SK-N-SH (cell line): ENCODE measurements around the gene RAB3C. TPM values are rescaled to one million over a fixed set of nuclear protein-coding genes. Genes with fewer than 3 reads are reported as not detected.
A peak's percentile ranks its signal among the peaks of the same experiment; 100 is the strongest.

Experiments
- CTCF ChIA-PET: fragments of 300-600, 350-600 bp; formaldehyde crosslinking; extraction: SDS; loops from one replicate; lab custom pipeline; 2021; lab: Yijun Ruan, JAX
- POLR2A ChIA-PET: fragments of 350-600 bp; sonication (Branson Sonifier 250); formaldehyde crosslinking; extraction: SDS; loops from one replicate; lab custom pipeline; 2020; ENCODE audit warnings: antibody characterized with exemption, inconsistent platforms; lab: Yijun Ruan, JAX
- DNase-seq: peaks from one replicate; pipeline ENCODE4 v3.0.0; 2012
- H2AFZ ChIP-seq: fragments of 200-600 bp; sonication (generic); 2 replicates; pipeline ENCODE4 v1.8.1; 2016; ENCODE audit warnings: antibody characterized with exemption, mild to moderate bottlenecking, low read depth
- H3F3A ChIP-seq: fragments of 200-600 bp; sonication (generic); replicated peaks from 2 replicates; pipeline ENCODE3; 2016; ENCODE audit warnings: antibody characterized with exemption, mild to moderate bottlenecking; ENCODE audit not compliant: insufficient read depth
- H3K27ac ChIP-seq, 2 experiments: fragments of 200-500 bp in 1 of 2; fragments of 200-600 bp in 1 of 2; sonication (Bioruptor generic) in 1 of 2; sonication (generic), shearing (Covaris generic) in 1 of 2; 2 replicates each; pipeline versions ENCODE4 v1.5.1 to v1.6.1; 2014 to 2016; ENCODE audit warnings: low read depth in 2 of 2, inconsistent platforms in 1 of 2, low read length in 1 of 2, mild to moderate bottlenecking in 1 of 2, mixed read lengths in 1 of 2
- H3K27me3 ChIP-seq: fragments of 200-600 bp; sonication (generic), shearing (Covaris generic); 2 replicates; pipeline ENCODE4 v1.6.1; 2016; ENCODE audit warnings: mixed run types; ENCODE audit not compliant: insufficient read depth
- H3K36me3 ChIP-seq, 2 experiments: fragments of 200-500 bp in 1 of 2; fragments of 200-600 bp in 1 of 2; sonication (Bioruptor generic) in 1 of 2; sonication (generic) in 1 of 2; replicated peaks in 1 of 2; 2 replicates each; pipeline versions ENCODE3 to v1.5.1; 2014 to 2016; ENCODE audit warnings: low read length in 1 of 2, mild to moderate bottlenecking in 1 of 2; ENCODE audit not compliant: insufficient read depth in 2 of 2, control insufficient read depth in 1 of 2
- H3K4me1 ChIP-seq, 2 experiments: fragments of 200-500 bp in 1 of 2; fragments of 200-600 bp in 1 of 2; sonication (Bioruptor generic) in 1 of 2; sonication (generic), shearing (Covaris generic) in 1 of 2; 2 replicates each; pipeline versions ENCODE4 v1.5.1 to v1.6.1; 2014 to 2016; ENCODE audit warnings: low read depth in 1 of 2, low read length in 1 of 2, mixed run types in 1 of 2; ENCODE audit not compliant: insufficient read depth in 2 of 2, control insufficient read depth in 1 of 2
- H3K4me2 ChIP-seq: fragments of 200-600 bp; sonication (generic), shearing (Covaris generic); 2 replicates; pipeline ENCODE4 v1.6.1; 2017; ENCODE audit warnings: mixed run types
- H3K4me3 ChIP-seq, 2 experiments: fragments of 200-500 bp in 1 of 2; fragments of 200-600 bp in 1 of 2; sonication (Bioruptor generic) in 1 of 2; sonication (generic), shearing (Covaris generic) in 1 of 2; 2 replicates each; pipeline versions ENCODE4 v1.5.1 to v1.8.1; 2014 to 2016; ENCODE audit warnings: low read depth in 2 of 2, inconsistent platforms in 1 of 2, low read length in 1 of 2, mild to moderate bottlenecking in 1 of 2, mixed read lengths in 1 of 2, moderate library complexity in 1 of 2
- H3K79me2 ChIP-seq: fragments of 200-600 bp; sonication (generic); 2 replicates; pipeline ENCODE4 v1.8.1; 2017; ENCODE audit warnings: mild to moderate bottlenecking; ENCODE audit not compliant: insufficient read depth
- H3K9ac ChIP-seq: fragments of 200-600 bp; sonication (generic); 2 replicates; pipeline ENCODE4 v1.6.1; 2017; ENCODE audit warnings: mixed run types
- H3K9me2 ChIP-seq: fragments of 200-600 bp; sonication (generic); 2 replicates; pipeline ENCODE4 v1.6.1; 2017; ENCODE audit warnings: mixed run types
- H3K9me3 ChIP-seq: fragments of 200-600 bp; sonication (generic); 2 replicates; pipeline ENCODE4 v1.6.1; 2017; ENCODE audit warnings: mixed run types, mild to moderate bottlenecking, moderate library complexity
- H4K20me1 ChIP-seq: fragments of 200-600 bp; sonication (generic); 2 replicates; pipeline ENCODE4 v1.6.1; 2017; ENCODE audit warnings: mild to moderate bottlenecking, mixed run types; ENCODE audit not compliant: insufficient read depth
- CHD2 ChIP-seq: fragments of 150-350 bp; IDR thresholded peaks from 2 replicates; pipeline ENCODE4 v1.6.1; 2018; ENCODE audit warnings: low read length; ENCODE audit not compliant: partially characterized antibody
- ELF1 ChIP-seq: IDR thresholded peaks from 2 replicates; pipeline ENCODE4 v1.4.0; 2012
- EP300 ChIP-seq, 2 experiments: IDR thresholded peaks; 2 replicates each; pipeline versions ENCODE4 v1.4.0 to v1.6.1; 2012; ENCODE audit warnings: borderline replicate concordance in 1 of 2, low read depth in 1 of 2, low read length in 1 of 2
- FOXJ3 ChIP-seq: sonication (generic); formaldehyde crosslinking; IDR thresholded peaks from 2 replicates; pipeline ENCODE4 v1.5.1; 2020; ENCODE audit warnings: mild to moderate bottlenecking, missing genetic modification reagents
- FOXM1 ChIP-seq: IDR thresholded peaks from 2 replicates; pipeline ENCODE4 v1.4.0; 2012; ENCODE audit warnings: low read depth, mild to moderate bottlenecking
- GABPA ChIP-seq: IDR thresholded peaks from 2 replicates; pipeline ENCODE4 v1.4.0; 2012; ENCODE audit warnings: low read depth, mild to moderate bottlenecking
- GATA2 ChIP-seq: sonication (generic); formaldehyde crosslinking; IDR thresholded peaks from 2 replicates; pipeline ENCODE4 v1.5.0; 2020; ENCODE audit warnings: mild to moderate bottlenecking, missing genetic modification reagents
- MXI1 ChIP-seq: IDR thresholded peaks from 2 replicates; pipeline ENCODE4 v1.6.1; 2012; ENCODE audit warnings: mild to moderate bottlenecking, low read depth, low read length, improper control_type of control experiment
- NFIC ChIP-seq: IDR thresholded peaks from 2 replicates; pipeline ENCODE4 v1.4.0; 2012; ENCODE audit warnings: borderline replicate concordance
- NRF1 ChIP-seq: IDR thresholded peaks from 2 replicates; pipeline ENCODE4 v1.6.1; 2012; ENCODE audit warnings: low read depth, mild to moderate bottlenecking, low read length
- RAD21 ChIP-seq: IDR thresholded peaks from 2 replicates; pipeline ENCODE4 v1.6.1; 2012; ENCODE audit warnings: mild to moderate bottlenecking, low read length
- RFX5 ChIP-seq: IDR thresholded peaks from 2 replicates; pipeline ENCODE4 v1.6.1; 2012; ENCODE audit warnings: mild to moderate bottlenecking, improper control_type of control experiment, low read length
- SIN3A ChIP-seq: IDR thresholded peaks from 2 replicates; pipeline ENCODE4 v1.6.1; 2012; ENCODE audit warnings: low read depth, mild to moderate bottlenecking, low read length, moderate library complexity, borderline replicate concordance
- TAF1 ChIP-seq: IDR thresholded peaks from 2 replicates; pipeline ENCODE4 v1.6.1; 2012; ENCODE audit warnings: low read depth, mild to moderate bottlenecking, low read length, moderate library complexity, borderline replicate concordance
- WGBS: methylation state at CpG from one replicate; pipeline ENCODE4 v1.1.6; 2017; ENCODE audit warnings: low lambda C conversion rate; 5-methylcytosine and 5-hydroxymethylcytosine counted together
- polyA plus RNA-seq, 3 experiments: library from polyadenylated mRNA; depleted of rRNA; stranded (reverse); fragments of >200 nt; gene quantifications; 2 replicates each; pipeline ENCODE4 v1.2.3, GENCODE V29; 2012
- TF ChIP-seq, protein P1 (sequence below): fragments of 150-350 bp; IDR thresholded peaks from 2 replicates; pipeline ENCODE4 v1.6.1; 2017; ENCODE audit warnings: antibody characterized with exemption, low read length, low read depth, borderline replicate concordance
- TF ChIP-seq, protein P2 (sequence below): IDR thresholded peaks from 2 replicates; pipeline ENCODE4 v1.4.0; 2012; ENCODE audit warnings: low read depth, borderline replicate concordance
- TF ChIP-seq, protein P3 (sequence below): IDR thresholded peaks from 2 replicates; pipeline ENCODE4 v1.6.1; 2012; ENCODE audit warnings: mild to moderate bottlenecking, low read depth, low read length, moderate library complexity
- TF ChIP-seq, protein P4 (sequence below): IDR thresholded peaks from 2 replicates; pipeline ENCODE4; 2012

Gene RAB3C
- polyA plus RNA-seq, 1 of the 3 experiments (the other 2 are of a cell fraction), result 0.03 TPM

DNA sequence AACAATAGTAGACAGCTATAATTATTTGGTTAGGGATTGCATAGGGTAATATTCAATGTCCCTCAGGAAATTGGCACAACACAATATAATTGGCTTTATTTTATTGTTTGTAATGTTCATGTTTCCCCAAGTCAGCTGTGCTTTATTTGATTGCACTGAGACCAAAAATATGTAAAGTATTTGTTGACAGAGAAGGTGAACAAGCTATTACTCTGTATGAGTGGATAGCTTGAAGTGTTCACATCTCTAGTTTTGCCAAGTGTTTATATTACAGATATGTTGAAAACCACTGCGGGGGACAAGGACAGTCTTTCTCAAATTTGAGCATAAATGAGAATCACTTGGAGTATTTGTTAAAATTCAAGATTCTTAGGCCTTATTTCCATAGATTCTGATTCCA is 83.3 kb downstream of the RAB3C start:
- H3K9me3 ChIP-seq, result no peaks in the 10 kb centered on the region
- H3F3A ChIP-seq, result no peaks in the 10 kb centered on the region
- no peaks in the 10 kb centered on the region for H3K79me2 ChIP-seq
- H3K4me3 ChIP-seq, result no peak overlapping the region
- CTCF ChIA-PET, result interaction anchor here (1.4 kb wide), 1 partner anchor 16 kb away, joined by 3 read pairs; no protein-coding TSS in a partner anchor
- H3K4me2 ChIP-seq, result no peak overlapping the region
- H3K36me3 ChIP-seq, result no peaks in the 10 kb centered on the region
- H3K4me1 ChIP-seq, result peaks cover 0 to 10% of the 10 kb centered on the region in 2 experiments; a peak in 2 of 4 replicates
- no peaks in the 10 kb centered on the region for H3K27me3 ChIP-seq
- H3K27ac ChIP-seq, result peak overlapping the region in 1 of 2 experiments; percentile 93; a peak in 2 of 4 replicates
- no peak for DNase-seq
- 0% methylated on average over 1 of the region's 1 CpG for WGBS
- no peak overlapping the region for H2AFZ ChIP-seq
- POLR2A ChIA-PET, result no interaction called here
- no peaks in the 10 kb centered on the region for H3K9me2 ChIP-seq
- no peaks in the 10 kb centered on the region for H4K20me1 ChIP-seq
- TF ChIP-seq, protein P1, sequence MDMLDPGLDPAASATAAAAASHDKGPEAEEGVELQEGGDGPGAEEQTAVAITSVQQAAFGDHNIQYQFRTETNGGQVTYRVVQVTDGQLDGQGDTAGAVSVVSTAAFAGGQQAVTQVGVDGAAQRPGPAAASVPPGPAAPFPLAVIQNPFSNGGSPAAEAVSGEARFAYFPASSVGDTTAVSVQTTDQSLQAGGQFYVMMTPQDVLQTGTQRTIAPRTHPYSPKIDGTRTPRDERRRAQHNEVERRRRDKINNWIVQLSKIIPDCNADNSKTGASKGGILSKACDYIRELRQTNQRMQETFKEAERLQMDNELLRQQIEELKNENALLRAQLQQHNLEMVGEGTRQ, result no peak
- TF ChIP-seq FOXM1, result no peak
- TF ChIP-seq, protein P2, sequence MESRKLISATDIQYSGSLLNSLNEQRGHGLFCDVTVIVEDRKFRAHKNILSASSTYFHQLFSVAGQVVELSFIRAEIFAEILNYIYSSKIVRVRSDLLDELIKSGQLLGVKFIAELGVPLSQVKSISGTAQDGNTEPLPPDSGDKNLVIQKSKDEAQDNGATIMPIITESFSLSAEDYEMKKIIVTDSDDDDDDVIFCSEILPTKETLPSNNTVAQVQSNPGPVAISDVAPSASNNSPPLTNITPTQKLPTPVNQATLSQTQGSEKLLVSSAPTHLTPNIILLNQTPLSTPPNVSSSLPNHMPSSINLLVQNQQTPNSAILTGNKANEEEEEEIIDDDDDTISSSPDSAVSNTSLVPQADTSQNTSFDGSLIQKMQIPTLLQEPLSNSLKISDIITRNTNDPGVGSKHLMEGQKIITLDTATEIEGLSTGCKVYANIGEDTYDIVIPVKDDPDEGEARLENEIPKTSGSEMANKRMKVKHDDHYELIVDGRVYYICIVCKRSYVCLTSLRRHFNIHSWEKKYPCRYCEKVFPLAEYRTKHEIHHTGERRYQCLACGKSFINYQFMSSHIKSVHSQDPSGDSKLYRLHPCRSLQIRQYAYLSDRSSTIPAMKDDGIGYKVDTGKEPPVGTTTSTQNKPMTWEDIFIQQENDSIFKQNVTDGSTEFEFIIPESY, result no peak
- TF ChIP-seq NRF1, result no peak
- no peak for TF ChIP-seq NFIC
- TF ChIP-seq GABPA, result no peak
- no peak for TF ChIP-seq FOXJ3 (CRISPR knock-in tag)
- TF ChIP-seq MXI1, result no peak
- TF ChIP-seq RFX5, result no peak
- TF ChIP-seq, all 33 proteins: peak for 0
- no peak overlapping the region for H3K9ac ChIP-seq

DNA sequence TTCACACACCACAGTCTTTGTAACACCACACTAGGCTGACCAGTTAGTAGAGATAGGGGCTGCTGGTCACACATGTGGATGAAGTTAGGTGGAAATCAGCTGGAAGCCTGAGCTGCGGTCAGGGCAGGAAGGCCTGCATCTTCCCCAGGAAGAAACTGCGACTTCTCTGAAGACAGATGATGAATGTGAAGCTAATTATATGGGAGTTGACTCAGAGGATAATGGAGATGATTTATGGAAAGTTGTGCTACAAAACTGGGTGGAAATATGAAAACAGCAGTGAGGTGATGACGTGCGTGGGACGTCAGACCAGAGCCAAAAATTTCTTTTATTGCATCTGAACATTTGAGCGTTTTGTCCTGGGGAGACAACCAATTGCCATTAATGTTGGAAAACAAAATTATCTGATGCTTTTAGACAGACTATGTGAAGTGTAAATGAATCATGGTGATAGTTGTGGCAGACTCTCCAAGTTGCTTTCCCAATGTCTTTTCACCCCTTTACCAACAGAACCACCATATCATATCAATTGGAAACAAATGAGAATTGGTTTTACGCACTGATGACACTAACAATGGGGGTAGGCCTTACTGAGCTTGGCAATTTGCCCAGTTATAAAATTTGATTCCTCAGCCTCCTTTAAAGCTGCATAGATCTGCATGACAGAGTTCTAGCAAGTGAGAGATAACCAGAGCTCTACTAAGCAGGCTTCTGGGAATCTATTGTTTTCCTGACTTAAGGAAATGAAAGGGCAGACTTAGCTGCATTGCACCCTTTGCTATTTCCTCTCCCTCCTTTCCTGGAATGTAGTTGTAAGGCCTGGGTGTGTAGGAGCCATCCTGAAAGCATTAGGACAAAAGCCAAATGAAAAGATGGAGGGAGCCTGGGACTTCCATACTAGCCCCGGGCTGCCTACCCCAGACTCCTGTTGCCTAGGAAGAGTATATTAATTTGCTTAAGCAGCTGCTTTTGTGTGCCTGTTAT is 84.0 kb downstream of the RAB3C start:
- Histone ChIP-seq H3K79me2 (no peaks in the 10 kb centered on the region), H3K4me3 (no peak overlapping the region), H3K4me2 (no peak overlapping the region), H4K20me1 (no peaks in the 10 kb centered on the region), H3K9me2 (no peaks in the 10 kb centered on the region), H3K4me1 (peaks cover 0 to 10% of the 10 kb centered on the region in 2 experiments; a peak in 2 of 4 replicates), H3K9me3 (no peaks in the 10 kb centered on the region), H3K27ac (peak overlapping the region in 1 of 2 experiments; percentile 93; a peak in 2 of 4 replicates), H3K9ac (no peak overlapping the region), H3K36me3 (no peaks in the 10 kb centered on the region), H2AFZ (no peak overlapping the region), H3F3A (no peaks in the 10 kb centered on the region), H3K27me3 (no peaks in the 10 kb centered on the region)
- POLR2A ChIA-PET, result interaction anchor here (0.7 kb wide), 1 partner anchor 85 kb away, joined by 3 read pairs; no protein-coding TSS in a partner anchor
- CTCF ChIA-PET, result interaction anchor here (0.7 to 1.4 kb wide), 5 partner anchors 15 to 183 kb away, joined by 3 to 4 read pairs (median 3); no protein-coding TSS in a partner anchor
- peak; percentile 68 for DNase-seq
- WGBS, result 25% methylated on average over 8 of the region's 8 CpGs
- TF ChIP-seq TAF1 (no peak), SIN3A (no peak), EP300 (IDR thresholded peaks at IDR 0.05; ENCODE audit: borderline replicate concordance in 1 of 2, low read depth in 1 of 2, low read length in 1 of 2) (peak in 1 of 2 experiments; percentile 84; a peak in 2 of 4 replicates), CHD2 (peak; percentile 55), FOXM1 (no peak), ELF1 (no peak), RAD21 (peak; percentile 1; the same call in 1 of the 2 replicates), GATA2 (CRISPR knock-in tag) (no peak)
- TF ChIP-seq, protein P3, sequence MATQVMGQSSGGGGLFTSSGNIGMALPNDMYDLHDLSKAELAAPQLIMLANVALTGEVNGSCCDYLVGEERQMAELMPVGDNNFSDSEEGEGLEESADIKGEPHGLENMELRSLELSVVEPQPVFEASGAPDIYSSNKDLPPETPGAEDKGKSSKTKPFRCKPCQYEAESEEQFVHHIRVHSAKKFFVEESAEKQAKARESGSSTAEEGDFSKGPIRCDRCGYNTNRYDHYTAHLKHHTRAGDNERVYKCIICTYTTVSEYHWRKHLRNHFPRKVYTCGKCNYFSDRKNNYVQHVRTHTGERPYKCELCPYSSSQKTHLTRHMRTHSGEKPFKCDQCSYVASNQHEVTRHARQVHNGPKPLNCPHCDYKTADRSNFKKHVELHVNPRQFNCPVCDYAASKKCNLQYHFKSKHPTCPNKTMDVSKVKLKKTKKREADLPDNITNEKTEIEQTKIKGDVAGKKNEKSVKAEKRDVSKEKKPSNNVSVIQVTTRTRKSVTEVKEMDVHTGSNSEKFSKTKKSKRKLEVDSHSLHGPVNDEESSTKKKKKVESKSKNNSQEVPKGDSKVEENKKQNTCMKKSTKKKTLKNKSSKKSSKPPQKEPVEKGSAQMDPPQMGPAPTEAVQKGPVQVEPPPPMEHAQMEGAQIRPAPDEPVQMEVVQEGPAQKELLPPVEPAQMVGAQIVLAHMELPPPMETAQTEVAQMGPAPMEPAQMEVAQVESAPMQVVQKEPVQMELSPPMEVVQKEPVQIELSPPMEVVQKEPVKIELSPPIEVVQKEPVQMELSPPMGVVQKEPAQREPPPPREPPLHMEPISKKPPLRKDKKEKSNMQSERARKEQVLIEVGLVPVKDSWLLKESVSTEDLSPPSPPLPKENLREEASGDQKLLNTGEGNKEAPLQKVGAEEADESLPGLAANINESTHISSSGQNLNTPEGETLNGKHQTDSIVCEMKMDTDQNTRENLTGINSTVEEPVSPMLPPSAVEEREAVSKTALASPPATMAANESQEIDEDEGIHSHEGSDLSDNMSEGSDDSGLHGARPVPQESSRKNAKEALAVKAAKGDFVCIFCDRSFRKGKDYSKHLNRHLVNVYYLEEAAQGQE, result no peak
- TF ChIP-seq, protein P4, sequence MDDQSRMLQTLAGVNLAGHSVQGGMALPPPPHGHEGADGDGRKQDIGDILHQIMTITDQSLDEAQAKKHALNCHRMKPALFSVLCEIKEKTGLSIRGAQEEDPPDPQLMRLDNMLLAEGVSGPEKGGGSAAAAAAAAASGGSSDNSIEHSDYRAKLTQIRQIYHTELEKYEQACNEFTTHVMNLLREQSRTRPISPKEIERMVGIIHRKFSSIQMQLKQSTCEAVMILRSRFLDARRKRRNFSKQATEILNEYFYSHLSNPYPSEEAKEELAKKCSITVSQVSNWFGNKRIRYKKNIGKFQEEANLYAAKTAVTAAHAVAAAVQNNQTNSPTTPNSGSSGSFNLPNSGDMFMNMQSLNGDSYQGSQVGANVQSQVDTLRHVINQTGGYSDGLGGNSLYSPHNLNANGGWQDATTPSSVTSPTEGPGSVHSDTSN, result no peak
